Measurements from ENCODE around the gene GIMAP2.
"Not testable (repeated sequence)": the region's sequence is repeated elsewhere in the genome, so short reads cannot be mapped to it uniquely, and the experiment has no call there.

The GIMAP2 gene

GRCh38 chr7:150668472-150668911 lies 17.0 kb upstream of the GIMAP2 start:
- H3K9me3 ChIP-seq (ENCODE audit: low read length): 0 out of 2 replicates have a peak, but pooled peaks cover 5% of the 10 kb centered on the region
- no peaks in the 10 kb centered on the region for H3K36me3 ChIP-seq (ENCODE audit: insufficient read depth, low read length)
- no peaks in the 10 kb centered on the region for H3K79me2 ChIP-seq (ENCODE audit: insufficient read depth, low read length)
- H3K4me3 ChIP-seq (ENCODE audit: low read depth, low read length, poor library complexity, severe bottlenecking): no peak overlapping the region
- no peaks in the 10 kb centered on the region for H3K9me2 ChIP-seq (ENCODE audit: low read depth, low read length)
- H3K4me1 ChIP-seq (ENCODE audit: insufficient read depth, low read length, severe bottlenecking): no peaks in the 10 kb centered on the region
- no peaks in the 10 kb centered on the region for H4K20me1 ChIP-seq (ENCODE audit: insufficient read depth, low read length)
- H3K27me3 ChIP-seq (ENCODE audit: insufficient read depth, low read length): no peaks in the 10 kb centered on the region
- H3K9ac ChIP-seq (ENCODE audit: low read length): no peak overlapping the region
- no peaks in the 10 kb centered on the region for H3F3A ChIP-seq (ENCODE audit: insufficient read depth, low read length)
- no peak overlapping the region for H3K27ac ChIP-seq (ENCODE audit: low read depth, low read length, poor library complexity, severe bottlenecking)
- H2AFZ ChIP-seq (ENCODE audit: low read length): no peak overlapping the region
- TF ChIP-seq CTCF (IDR thresholded peaks at IDR 0.05; ENCODE audit: low read length): no peak
- TF ChIP-seq EZH2 (IDR thresholded peaks at IDR 0.05; ENCODE audit: borderline replicate concordance, low read length): no peak
- no peak overlapping the region for H3K4me2 ChIP-seq (ENCODE audit: low read length)

DNA sequence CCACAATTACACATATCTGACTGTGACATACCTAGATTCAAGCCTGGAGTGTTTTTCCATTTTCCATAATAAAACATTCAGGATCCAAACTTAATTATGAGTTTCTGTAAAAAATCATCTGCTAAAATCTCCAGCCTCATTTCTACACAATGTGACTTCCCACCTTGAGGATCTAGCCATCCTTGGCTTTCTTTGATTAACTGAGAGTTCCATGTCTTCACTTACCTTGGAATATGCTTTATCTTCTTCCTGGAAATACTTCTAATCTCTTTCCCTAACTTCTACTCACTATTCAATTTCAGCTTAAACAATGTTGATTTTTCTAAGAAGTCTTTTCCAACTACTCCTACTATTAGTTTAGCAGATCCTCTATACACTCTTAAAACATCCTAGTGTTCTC lies 16.5 kb upstream of the GIMAP2 start:
- TF ChIP-seq EZH2 (IDR thresholded peaks at IDR 0.05; ENCODE audit: borderline replicate concordance, low read length): no peak
- no peak for TF ChIP-seq CTCF (IDR thresholded peaks at IDR 0.05; ENCODE audit: low read length)
- Histone ChIP-seq H3K9ac (ENCODE audit: low read length) (no peak overlapping the region), H3K9me2 (ENCODE audit: low read depth, low read length) (no peaks in the 10 kb centered on the region), H2AFZ (ENCODE audit: low read length) (no peak overlapping the region), H3F3A (ENCODE audit: insufficient read depth, low read length) (no peaks in the 10 kb centered on the region), H3K4me1 (ENCODE audit: insufficient read depth, low read length, severe bottlenecking) (no peaks in the 10 kb centered on the region), H3K79me2 (ENCODE audit: insufficient read depth, low read length) (no peaks in the 10 kb centered on the region), H3K4me2 (ENCODE audit: low read length) (no peak overlapping the region), H3K27ac (ENCODE audit: low read depth, low read length, poor library complexity, severe bottlenecking) (no peak overlapping the region), H3K36me3 (ENCODE audit: insufficient read depth, low read length) (no peaks in the 10 kb centered on the region), H3K9me3 (ENCODE audit: low read length) (0 out of 2 replicates have a peak, but pooled peaks cover 5% of the 10 kb centered on the region), H3K27me3 (ENCODE audit: insufficient read depth, low read length) (no peaks in the 10 kb centered on the region), H4K20me1 (ENCODE audit: insufficient read depth, low read length) (no peaks in the 10 kb centered on the region), H3K4me3 (ENCODE audit: low read depth, low read length, poor library complexity, severe bottlenecking) (no peak overlapping the region)

DNA sequence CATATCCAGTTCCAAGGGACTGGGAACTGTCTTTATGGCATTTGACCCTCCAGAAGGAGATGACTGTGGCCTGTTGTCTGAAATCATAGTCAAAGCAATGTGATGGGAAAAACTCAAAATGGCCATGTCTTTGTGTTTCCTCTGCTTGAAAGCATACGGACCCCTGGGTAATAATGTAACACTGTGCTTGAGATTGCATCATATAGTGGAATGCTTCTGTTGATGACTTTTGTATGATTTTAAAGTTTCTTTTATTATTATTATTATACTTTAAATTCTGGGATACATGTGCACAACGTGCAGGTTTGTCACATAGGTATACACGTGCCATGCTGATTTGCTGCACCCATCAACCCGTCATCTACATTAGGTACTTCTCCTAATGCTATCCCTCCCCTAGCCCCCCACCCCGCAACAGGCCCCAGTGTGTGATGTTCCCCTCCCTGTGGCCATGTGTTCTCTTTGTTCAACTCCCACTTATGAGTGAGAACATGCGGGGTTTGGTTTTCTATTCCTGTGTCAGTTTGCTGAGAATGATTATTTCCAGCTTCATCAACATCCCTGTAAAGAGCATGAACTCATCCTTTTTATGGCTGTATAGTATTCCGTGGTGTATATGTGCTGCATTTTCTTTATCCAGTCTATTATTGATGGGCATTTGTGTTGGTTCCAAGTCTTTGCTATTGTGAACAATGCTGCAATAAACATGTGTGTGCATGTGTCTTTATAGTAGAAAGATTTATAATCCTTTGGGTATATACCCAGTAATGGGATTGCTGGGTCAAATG lies 13.5 kb upstream of the GIMAP2 start:
- H3K9me3 ChIP-seq (ENCODE audit: low read length); H3K36me3 ChIP-seq (ENCODE audit: insufficient read depth, low read length); H3K4me3 ChIP-seq (ENCODE audit: low read depth, low read length, poor library complexity, severe bottlenecking); H3K9me2 ChIP-seq (ENCODE audit: low read depth, low read length); H2AFZ ChIP-seq (ENCODE audit: low read length); H3K9ac ChIP-seq (ENCODE audit: low read length); H3K79me2 ChIP-seq (ENCODE audit: insufficient read depth, low read length); H3K27ac ChIP-seq (ENCODE audit: low read depth, low read length, poor library complexity, severe bottlenecking); H3K4me1 ChIP-seq (ENCODE audit: insufficient read depth, low read length, severe bottlenecking); H3K27me3 ChIP-seq (ENCODE audit: insufficient read depth, low read length); H3F3A ChIP-seq (ENCODE audit: insufficient read depth, low read length); H3K4me2 ChIP-seq (ENCODE audit: low read length); H4K20me1 ChIP-seq (ENCODE audit: insufficient read depth, low read length): not testable (repeated sequence)

DNA sequence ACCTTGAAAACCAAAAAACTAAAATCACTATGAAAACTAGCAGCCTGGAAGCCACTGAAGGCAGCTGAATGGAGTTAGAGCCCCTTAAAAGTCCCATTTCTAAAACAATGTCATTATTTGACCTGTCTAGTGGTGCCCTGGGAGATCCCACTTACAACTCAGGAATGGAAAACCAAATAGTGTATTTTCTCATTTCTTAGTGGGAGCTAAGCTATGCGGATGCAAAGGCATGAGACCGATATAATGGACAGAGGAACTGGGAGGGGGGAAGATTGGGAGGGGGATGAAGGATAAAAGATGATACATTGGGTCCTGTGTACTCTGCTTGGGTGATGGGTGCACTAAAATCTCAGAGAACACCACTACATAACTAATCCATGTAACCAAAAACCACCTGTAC lies 9.8 kb upstream of the GIMAP2 start:
- no peaks in the 10 kb centered on the region for H4K20me1 ChIP-seq (ENCODE audit: insufficient read depth, low read length)
- H3K36me3 ChIP-seq (ENCODE audit: insufficient read depth, low read length): no peaks in the 10 kb centered on the region
- no peak overlapping the region for H3K4me3 ChIP-seq (ENCODE audit: low read depth, low read length, poor library complexity, severe bottlenecking)
- no peak overlapping the region for H3K9ac ChIP-seq (ENCODE audit: low read length)
- no peak overlapping the region for H3K27ac ChIP-seq (ENCODE audit: low read depth, low read length, poor library complexity, severe bottlenecking)
- no peaks in the 10 kb centered on the region for H3K79me2 ChIP-seq (ENCODE audit: insufficient read depth, low read length)
- H3K4me1 ChIP-seq (ENCODE audit: insufficient read depth, low read length, severe bottlenecking): no peaks in the 10 kb centered on the region
- no peaks in the 10 kb centered on the region for H3F3A ChIP-seq (ENCODE audit: insufficient read depth, low read length)
- H3K4me2 ChIP-seq (ENCODE audit: low read length): no peak overlapping the region
- H3K27me3 ChIP-seq (ENCODE audit: insufficient read depth, low read length): no peaks in the 10 kb centered on the region
- H2AFZ ChIP-seq (ENCODE audit: low read length): no peak overlapping the region
- no peak for TF ChIP-seq EZH2 (IDR thresholded peaks at IDR 0.05; ENCODE audit: borderline replicate concordance, low read length)
- TF ChIP-seq CTCF (IDR thresholded peaks at IDR 0.05; ENCODE audit: low read length): no peak
- no peaks in the 10 kb centered on the region for H3K9me3 ChIP-seq (ENCODE audit: low read length)
- no peaks in the 10 kb centered on the region for H3K9me2 ChIP-seq (ENCODE audit: low read depth, low read length)

DNA sequence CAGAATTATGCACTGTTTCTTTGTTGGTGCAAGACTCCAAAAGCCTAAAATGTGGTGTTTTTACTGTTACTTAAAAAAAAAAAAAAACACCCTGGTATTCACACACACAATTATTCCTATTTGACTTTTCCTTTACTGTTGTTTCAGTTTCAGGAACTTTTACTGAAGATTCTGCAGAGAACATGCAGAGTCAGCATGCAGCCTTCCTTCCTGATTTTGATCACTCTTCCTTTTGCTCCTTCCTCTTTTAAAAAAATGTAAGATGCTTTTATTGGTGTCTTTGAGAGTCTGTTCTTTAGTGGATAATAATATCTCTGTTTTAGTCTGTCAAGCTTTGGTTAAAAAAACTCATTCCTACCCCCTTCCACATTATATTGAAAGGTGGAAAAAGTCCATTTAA lies 9.2 kb upstream of the GIMAP2 start:
- H3K4me1 ChIP-seq (ENCODE audit: insufficient read depth, low read length, severe bottlenecking); H3K4me3 ChIP-seq (ENCODE audit: low read depth, low read length, poor library complexity, severe bottlenecking); H3F3A ChIP-seq (ENCODE audit: insufficient read depth, low read length); H3K9me3 ChIP-seq (ENCODE audit: low read length); H2AFZ ChIP-seq (ENCODE audit: low read length); H3K4me2 ChIP-seq (ENCODE audit: low read length); H3K9me2 ChIP-seq (ENCODE audit: low read depth, low read length); H3K36me3 ChIP-seq (ENCODE audit: insufficient read depth, low read length); H3K9ac ChIP-seq (ENCODE audit: low read length); H3K27me3 ChIP-seq (ENCODE audit: insufficient read depth, low read length); H3K27ac ChIP-seq (ENCODE audit: low read depth, low read length, poor library complexity, severe bottlenecking); H3K79me2 ChIP-seq (ENCODE audit: insufficient read depth, low read length); H4K20me1 ChIP-seq (ENCODE audit: insufficient read depth, low read length): not testable (repeated sequence)

Measured in OCI-LY1 (cell line).